Activated B cell treated with CpG ODN at 0.5 μM for 24 hours (primary cell): Measurements from ENCODE around the gene TUT7. TPM values are rescaled to one million over a fixed set of nuclear protein-coding genes. Genes with fewer than 3 reads are reported as not detected.

Experiments used
- ATAC-seq: fragments of 200-7000 bp; cut with Tn5 transposase; one replicate; pipeline ENCODE4 v1.10.0; 2021; ENCODE audit warnings: low read depth, mild to moderate bottlenecking, moderate library complexity
- CTCF ChIA-PET: fragments of 350-600 bp; sonication (Branson Sonifier 250); formaldehyde crosslinking; loops from one replicate; lab custom pipeline; 2021; ENCODE audit warnings: antibody characterized with exemption; lab: Charles Lee
- POLR2A ChIA-PET: fragments of 350-600 bp; sonication (Branson Sonifier 250); formaldehyde crosslinking; loops from one replicate; lab custom pipeline; 2021; ENCODE audit warnings: antibody characterized with exemption; lab: Charles Lee
- DNase-seq: peaks from one replicate; pipeline ENCODE4 v3.0.0; 2022
- H3K27ac Mint-ChIP-seq: one replicate; pipeline ENCODE4 v1.8.0; 2020; ENCODE audit warnings: mixed read lengths
- H3K27me3 Mint-ChIP-seq: one replicate; pipeline ENCODE4 v1.8.0; 2021; ENCODE audit warnings: mixed read lengths
- H3K36me3 Mint-ChIP-seq: one replicate; pipeline ENCODE4 v1.8.0; 2021; ENCODE audit warnings: low read depth, mixed read lengths
- H3K4me1 Mint-ChIP-seq: one replicate; pipeline ENCODE4 v1.8.0; 2021; ENCODE audit warnings: mixed read lengths
- H3K4me3 Mint-ChIP-seq: one replicate; pipeline ENCODE4 v1.8.0; 2020; ENCODE audit warnings: mild to moderate bottlenecking, mixed read lengths
- H3K9me3 Mint-ChIP-seq: one replicate; pipeline ENCODE4 v1.8.0; 2020; ENCODE audit warnings: mixed read lengths
- intact Hi-C: fragments of 100-400 bp; cut with micrococcal nuclease; formaldehyde crosslinking; loops from one replicate; pipeline ENCODE4 v1.15.1; 2024
- total RNA-seq: library from RNA; stranded (reverse); gene quantifications from 2 replicates; pipeline ENCODE4 v1.2.3, GENCODE V29; 2022
- TF ChIP-seq, protein P1 (sequence below): fragments of 200-600 bp; IDR thresholded peaks from one replicate; pipeline ENCODE4 v1.8.0; 2022; ENCODE audit warnings: antibody characterized with exemption, mild to moderate bottlenecking

The TUT7 gene
- total RNA-seq, 1 donor from 2014 or later: 50.4 TPM

DNA sequence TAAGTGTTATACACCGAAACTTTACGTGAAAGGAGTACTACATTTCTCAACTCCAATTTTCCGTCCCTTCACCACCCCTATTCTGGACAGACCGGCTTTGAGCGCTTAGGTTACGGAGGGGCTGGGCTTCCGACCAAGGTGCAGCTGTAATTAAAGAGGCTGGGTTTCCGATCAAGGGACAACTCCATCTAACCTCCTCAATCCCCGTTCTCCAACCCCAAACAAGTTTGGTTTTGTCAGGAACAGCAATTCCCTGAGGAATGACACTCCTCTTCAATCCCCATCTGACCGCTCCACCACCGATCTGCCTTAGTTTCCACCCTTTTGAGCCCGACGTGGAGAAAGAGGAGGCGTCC, 577 bp downstream of the TUT7 start:
- H3K27ac Mint-ChIP-seq: peak overlapping the region; percentile 92
- H3K36me3 Mint-ChIP-seq: peaks cover 29% of the 10 kb centered on the region
- DNase-seq: no peak
- intact Hi-C loops: loop anchor here (1.0 to 2.0 kb wide), 6 partner anchors 13 to 611 kb away; partner anchors contain the start of genes GAS1 and ISCA1
- CTCF ChIA-PET: no interaction called here
- H3K4me3 Mint-ChIP-seq: peak overlapping the region; percentile 93
- H3K27me3 Mint-ChIP-seq: no peaks in the 10 kb centered on the region
- no peaks in the 10 kb centered on the region for H3K9me3 Mint-ChIP-seq
- TF ChIP-seq, protein P1, sequence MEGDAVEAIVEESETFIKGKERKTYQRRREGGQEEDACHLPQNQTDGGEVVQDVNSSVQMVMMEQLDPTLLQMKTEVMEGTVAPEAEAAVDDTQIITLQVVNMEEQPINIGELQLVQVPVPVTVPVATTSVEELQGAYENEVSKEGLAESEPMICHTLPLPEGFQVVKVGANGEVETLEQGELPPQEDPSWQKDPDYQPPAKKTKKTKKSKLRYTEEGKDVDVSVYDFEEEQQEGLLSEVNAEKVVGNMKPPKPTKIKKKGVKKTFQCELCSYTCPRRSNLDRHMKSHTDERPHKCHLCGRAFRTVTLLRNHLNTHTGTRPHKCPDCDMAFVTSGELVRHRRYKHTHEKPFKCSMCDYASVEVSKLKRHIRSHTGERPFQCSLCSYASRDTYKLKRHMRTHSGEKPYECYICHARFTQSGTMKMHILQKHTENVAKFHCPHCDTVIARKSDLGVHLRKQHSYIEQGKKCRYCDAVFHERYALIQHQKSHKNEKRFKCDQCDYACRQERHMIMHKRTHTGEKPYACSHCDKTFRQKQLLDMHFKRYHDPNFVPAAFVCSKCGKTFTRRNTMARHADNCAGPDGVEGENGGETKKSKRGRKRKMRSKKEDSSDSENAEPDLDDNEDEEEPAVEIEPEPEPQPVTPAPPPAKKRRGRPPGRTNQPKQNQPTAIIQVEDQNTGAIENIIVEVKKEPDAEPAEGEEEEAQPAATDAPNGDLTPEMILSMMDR: no peak
- POLR2A ChIA-PET: interaction anchor here (1.1 to 2.8 kb wide), 2 partner anchors 12 to 72 kb away, joined by 4 to 13 read pairs; partner anchors contain the start of gene ISCA1
- peaks cover 54% of the 10 kb centered on the region for H3K4me1 Mint-ChIP-seq
- ATAC-seq: no peak

DNA sequence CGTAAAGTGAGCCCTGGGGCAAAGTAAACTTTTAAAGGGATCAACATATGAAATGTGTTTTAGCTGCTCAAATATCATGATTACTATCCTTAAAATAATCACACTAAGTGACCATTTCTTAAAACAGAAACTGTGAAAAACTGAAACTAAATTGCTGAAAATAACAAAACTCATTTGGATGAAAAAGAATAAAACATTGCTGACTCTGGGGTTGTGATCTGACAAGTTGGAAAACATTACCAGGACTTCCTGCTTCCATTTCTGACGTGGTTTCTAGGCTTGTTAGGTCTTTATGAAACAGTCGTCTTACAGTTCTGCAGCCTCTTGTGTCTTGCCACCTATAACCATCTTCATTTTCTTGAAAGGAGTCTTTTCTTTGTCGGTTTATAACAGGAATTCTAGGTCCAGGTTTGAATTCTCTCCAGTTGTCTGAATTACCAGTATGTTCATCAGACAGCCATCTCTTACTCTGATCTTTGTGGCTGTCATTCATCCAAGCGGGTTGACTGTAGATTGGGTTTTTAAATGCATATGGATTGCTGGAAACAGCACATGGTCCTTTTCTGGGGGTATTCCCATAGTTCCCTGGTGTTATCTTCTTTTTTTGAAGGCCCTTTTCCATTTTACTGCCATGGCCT, 1.7 kb downstream of the TUT7 start:
- H3K9me3 Mint-ChIP-seq: no peaks in the 10 kb centered on the region
- POLR2A ChIA-PET: interaction anchor here (2.8 kb wide), 1 partner anchor 70 kb away, joined by 13 read pairs; the partner anchor contains the start of gene ISCA1
- DNase-seq: no peak

DNA sequence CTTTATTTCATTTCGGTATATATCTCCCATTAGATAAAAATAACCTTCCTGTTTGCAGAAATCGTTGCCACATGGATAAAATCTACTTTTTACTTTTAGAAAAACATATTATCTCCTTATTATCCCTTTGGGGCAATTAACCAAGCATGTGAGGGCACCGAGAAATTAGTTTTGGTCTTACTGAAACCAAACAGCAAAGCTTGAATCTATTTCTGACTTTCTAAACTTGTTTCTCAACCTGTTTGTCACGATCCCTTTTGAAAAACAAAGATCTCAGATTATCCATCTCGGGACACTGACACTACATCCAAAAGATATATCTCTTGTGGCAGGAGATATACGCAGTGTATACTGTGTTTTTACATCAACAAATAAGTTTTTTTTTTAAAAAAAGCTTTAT, 2.3 kb downstream of the TUT7 start:
- Mint-ChIP-seq H3K9me3 (no peaks in the 10 kb centered on the region), H3K36me3 (peaks cover 38% of the 10 kb centered on the region), H3K4me1 (peaks cover 66% of the 10 kb centered on the region), H3K27ac (peak overlapping the region; percentile 78), H3K4me3 (peak overlapping the region; percentile 75), H3K27me3 (no peaks in the 10 kb centered on the region)
- TF ChIP-seq, protein P1: no peak
- intact Hi-C loops: no loop called here
- ChIA-PET POLR2A (interaction anchor here (2.1 to 2.8 kb wide), 2 partner anchors 11 to 70 kb away, joined by 13 to 15 read pairs; partner anchors contain the start of gene ISCA1), CTCF (no interaction called here)
- DNase-seq: no peak
- ATAC-seq: no peak

More for the DNA sequence above, 1.7 kb downstream of the TUT7 start:
- intact Hi-C loops: no loop called here
- no peaks in the 10 kb centered on the region for H3K27me3 Mint-ChIP-seq
- peak overlapping the region; percentile 92 for H3K27ac Mint-ChIP-seq
- CTCF ChIA-PET: no interaction called here
- peaks cover 37% of the 10 kb centered on the region for H3K36me3 Mint-ChIP-seq
- no peak for ATAC-seq
- H3K4me1 Mint-ChIP-seq: peaks cover 61% of the 10 kb centered on the region
- peak overlapping the region; percentile 93 for H3K4me3 Mint-ChIP-seq
- TF ChIP-seq, protein P1: no peak

DNA sequence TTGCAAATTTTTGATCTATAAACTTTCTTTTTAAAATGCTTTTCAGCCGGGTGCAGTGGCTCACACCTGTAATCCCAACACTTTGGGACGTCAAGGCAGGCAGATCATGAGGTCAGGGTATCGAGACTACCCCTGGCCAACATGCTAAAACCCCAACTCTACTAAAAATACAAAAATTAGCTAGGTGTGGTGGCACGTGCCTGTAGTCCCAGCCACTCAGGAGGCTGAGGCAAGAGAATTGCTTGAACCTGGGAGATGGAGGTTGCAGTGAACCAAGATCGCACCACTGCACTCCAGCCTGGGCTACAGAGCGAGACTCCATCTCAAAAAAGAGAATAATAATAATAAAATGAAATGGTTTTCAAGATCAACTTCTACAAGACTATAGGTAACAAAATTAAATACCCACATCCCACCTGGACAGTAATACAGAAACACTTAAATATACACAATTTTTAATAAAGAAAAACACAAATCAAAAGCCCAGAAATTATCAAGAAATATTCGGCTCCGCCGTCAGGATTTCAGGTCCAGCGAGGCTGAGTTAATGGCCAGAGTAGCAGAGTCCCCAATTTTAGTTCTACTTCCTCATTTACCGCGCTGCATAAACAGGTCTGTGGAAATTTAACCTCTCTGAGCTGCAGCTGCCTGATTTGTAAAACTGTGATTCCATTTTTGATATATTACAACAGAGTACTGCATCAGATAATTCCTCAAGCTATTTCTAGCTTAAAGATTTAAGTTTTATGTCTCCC, 4.0 kb downstream of the TUT7 start:
- ATAC-seq (peak; percentile 28), DNase-seq (no peak)
- TF ChIP-seq, protein P1: no peak
- H3K27me3 Mint-ChIP-seq: no peaks in the 10 kb centered on the region
- ChIA-PET CTCF (interaction anchor here (1.1 kb wide), 1 partner anchor 9 kb away, joined by 6 read pairs; no protein-coding TSS in a partner anchor), POLR2A (interaction anchor here (1.4 to 2.1 kb wide), 3 partner anchors 9 to 68 kb away, joined by 3 to 15 read pairs (median 6); partner anchors contain the start of gene ISCA1)
- H3K9me3 Mint-ChIP-seq: no peaks in the 10 kb centered on the region
- H3K4me1 Mint-ChIP-seq: peaks cover 74% of the 10 kb centered on the region
- H3K36me3 Mint-ChIP-seq: peaks cover 50% of the 10 kb centered on the region
- H3K27ac Mint-ChIP-seq: peak overlapping the region; percentile 93
- H3K4me3 Mint-ChIP-seq: peak overlapping the region; percentile 90
- intact Hi-C loops: loop anchor here (1.0 kb wide), 2 partner anchors 9 to 68 kb away; partner anchors contain the start of gene ISCA1

DNA sequence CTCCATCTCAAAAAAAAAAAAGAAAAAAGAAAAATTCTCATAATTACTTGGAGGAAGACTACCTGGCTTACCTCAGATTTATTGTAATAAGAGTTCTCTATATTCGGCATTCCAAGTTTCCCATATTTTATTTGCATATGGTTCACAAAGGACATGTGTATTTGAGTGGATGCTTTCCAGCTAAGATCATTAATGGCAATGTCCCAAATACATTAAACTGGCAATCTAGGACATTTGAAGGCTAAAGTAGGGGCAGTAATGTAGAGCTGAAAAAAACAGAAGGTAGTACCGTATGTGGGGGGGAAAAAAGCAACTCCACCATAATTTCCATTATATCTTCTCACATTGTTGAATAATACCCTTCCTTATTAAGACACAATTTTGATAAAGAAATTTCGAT, 4.9 kb downstream of the TUT7 start:
- POLR2A ChIA-PET: no interaction called here
- Mint-ChIP-seq H3K4me3 (peak overlapping the region; percentile 30), H3K9me3 (no peaks in the 10 kb centered on the region), H3K27ac (no peak overlapping the region), H3K27me3 (no peaks in the 10 kb centered on the region), H3K4me1 (peaks cover 70% of the 10 kb centered on the region), H3K36me3 (peaks cover 59% of the 10 kb centered on the region)
- intact Hi-C loops: no loop called here
- ATAC-seq (no peak), DNase-seq (no peak)
- TF ChIP-seq, protein P1: no peak
- CTCF ChIA-PET: no interaction called here
